Lung (tissue), 12 donors: ENCODE data around the gene PROKR1. TPM values are rescaled to one million over a fixed set of nuclear protein-coding genes. Genes with fewer than 3 reads are reported as not detected.

ENCODE experiments used
- ATAC-seq: fragments of 200-7000 bp; cut with Tn5 transposase; one replicate; pipeline ENCODE4 v1.9.1; 2020; ENCODE audit warnings: moderate number of reproducible peaks; ENCODE audit not compliant: insufficient read depth, low FRiP score
- DNase-seq, 3 donors: peaks; one replicate each; pipeline ENCODE4 v3.0.0-alpha.2; 2013 to 2017
- H3K27ac ChIP-seq, 2 donors: one replicate each; pipeline ENCODE4 v1.5.1; 2013; ENCODE audit warnings: mild to moderate bottlenecking in 2 of 2, moderate library complexity in 2 of 2, control low read depth in 1 of 2, inconsistent platforms in 1 of 2, low read depth in 1 of 2, low read length in 1 of 2
- H3K27me3 ChIP-seq, 3 donors: one replicate each; pipeline ENCODE4 v1.5.1; 2013; ENCODE audit warnings: low read length in 2 of 3; ENCODE audit not compliant: control insufficient read depth in 3 of 3, insufficient read depth in 3 of 3
- H3K36me3 ChIP-seq, 4 donors: one replicate each; pipeline ENCODE4 v1.5.1; 2013; ENCODE audit warnings: low read length in 4 of 4, mild to moderate bottlenecking in 1 of 4, moderate library complexity in 1 of 4; ENCODE audit not compliant: control insufficient read depth in 4 of 4, insufficient read depth in 4 of 4
- H3K4me1 ChIP-seq, 5 donors: one replicate each; pipeline ENCODE4 v1.5.1; 2013; ENCODE audit warnings: low read length in 5 of 5, mild to moderate bottlenecking in 2 of 5, moderate library complexity in 1 of 5; ENCODE audit not compliant: control insufficient read depth in 5 of 5, insufficient read depth in 5 of 5
- H3K4me3 ChIP-seq: one replicate; pipeline ENCODE4 v1.5.1; 2013; ENCODE audit warnings: mild to moderate bottlenecking, control low read depth, moderate library complexity
- H3K9ac ChIP-seq, 2 donors: one replicate each; pipeline ENCODE4 v1.5.1; 2013; ENCODE audit warnings: low read length in 2 of 2, control low read depth in 1 of 2; ENCODE audit not compliant: insufficient read depth in 1 of 2
- H3K9me3 ChIP-seq, 4 donors: one replicate each; pipeline ENCODE4 v1.5.1; 2013; ENCODE audit warnings: low read length in 3 of 4, mild to moderate bottlenecking in 1 of 4, moderate library complexity in 1 of 4; ENCODE audit not compliant: control insufficient read depth in 4 of 4, insufficient read depth in 3 of 4
- CTCF ChIP-seq: IDR thresholded peaks from 2 replicates; pipeline ENCODE4 v1.5.1; 2012; ENCODE audit warnings: mild to moderate bottlenecking; ENCODE audit errors: control extremely low read depth, extremely low read depth
- WGBS, 2 donors: extraction: QIAGEN DNeasy Blood & Tissue Kit; methylation state at CpG; one replicate each; pipeline ENCODE4 v1.1.7; 2013; 5-methylcytosine and 5-hydroxymethylcytosine counted together
- polyA plus RNA-seq, 2 donors: library from polyadenylated mRNA; stranded (reverse); fragments of 200-250 nt; gene quantifications; one replicate each; pipeline ENCODE4 v1.2.1, GENCODE V29; 2013
- total RNA-seq, 2 donors: library from RNA; depleted of rRNA in 1 of 2; stranded (reverse); fragments of >200 nt in 1 of 2; gene quantifications; one replicate each; pipeline ENCODE4 v1.2.1, GENCODE V29; 2014 to 2021
- donor health status: control.
- donor health status: control.
- donor health status: Bipolar disorder and iron deficiency.
- donor health status: healthy.
- donor health status: DM: yes; HTN: yes; CAD: no.

The PROKR1 gene
- total and polyA plus RNA-seq, 4 donors, result 0.01 TPM; not detected in 3

GRCh38 chr2:68643874-68644485 is 601 bp downstream of the PROKR1 start:
- Histone ChIP-seq H3K36me3 (no peaks in the 10 kb centered on the region), H3K9me3 (peaks cover 0 to 4% (median 0%) of the 10 kb centered on the region in 4 donors), H3K27me3 (peaks cover 0 to 37% (median 25%) of the 10 kb centered on the region in 3 donors), H3K27ac (no peak overlapping the region), H3K9ac (no peak overlapping the region), H3K4me3 (no peak overlapping the region), H3K4me1 (peaks cover 0 to 12% (median 4%) of the 10 kb centered on the region in 5 donors)
- no peak for ATAC-seq
- no peak for TF ChIP-seq CTCF
- WGBS, 2 donors, result 19 to 22% methylated on average over 17 of the region's 17 CpGs
- no peak for DNase-seq

DNA sequence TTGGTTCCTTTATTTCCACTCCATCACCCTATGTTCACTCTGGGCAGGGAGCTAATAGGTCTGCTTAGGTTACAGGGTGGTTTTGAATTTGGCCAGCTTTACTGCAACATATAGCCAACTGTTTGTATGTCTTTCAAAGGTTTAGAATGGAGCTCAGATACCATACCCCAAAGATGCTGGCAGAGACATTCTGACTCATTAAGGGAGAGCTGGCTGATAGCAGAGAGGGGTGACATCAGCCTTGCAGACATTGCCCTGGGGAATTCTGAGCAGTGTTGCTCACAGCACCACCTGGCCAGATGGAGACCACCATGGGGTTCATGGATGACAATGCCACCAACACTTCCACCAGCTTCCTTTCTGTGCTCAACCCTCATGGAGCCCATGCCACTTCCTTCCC is 2.1 kb downstream of the PROKR1 start:
- no peak for ATAC-seq
- peaks cover 0 to 37% (median 25%) of the 10 kb centered on the region in 3 donors for H3K27me3 ChIP-seq

DNA sequence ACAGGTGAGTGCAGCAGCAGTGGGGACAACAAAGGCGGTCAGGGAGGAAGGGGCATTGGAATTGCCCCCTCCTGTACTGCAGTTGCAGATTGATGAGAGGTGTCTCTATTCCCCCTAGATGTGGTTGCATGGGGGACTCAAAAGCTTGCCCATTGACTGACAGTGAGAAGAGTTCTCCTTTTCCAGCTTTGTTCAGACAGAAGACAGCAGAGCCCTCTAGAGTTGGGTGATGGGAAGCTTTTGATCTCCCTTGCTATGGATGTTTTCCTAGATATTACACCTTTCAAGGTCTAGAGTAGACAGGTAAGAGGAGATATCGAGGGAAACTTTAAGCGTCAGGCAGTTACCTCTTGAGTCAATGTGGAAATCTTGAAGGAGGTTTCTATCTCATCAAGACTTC is 2.9 kb downstream of the PROKR1 start:
- WGBS, 2 donors, result 93 to 97% methylated on average over 3 of the region's 3 CpGs
- Histone ChIP-seq H3K27me3 (peaks cover 0 to 37% (median 22%) of the 10 kb centered on the region in 3 donors), H3K36me3 (no peaks in the 10 kb centered on the region), H3K27ac (no peak overlapping the region), H3K9ac (no peak overlapping the region), H3K4me3 (no peak overlapping the region), H3K9me3 (peaks cover 0 to 4% (median 0%) of the 10 kb centered on the region in 4 donors), H3K4me1 (peaks cover 0 to 12% (median 4%) of the 10 kb centered on the region in 5 donors)
- DNase-seq (no peak), ATAC-seq (no peak)
- no peak for TF ChIP-seq CTCF

More for the DNA sequence above, 2.1 kb downstream of the PROKR1 start:
- Histone ChIP-seq H3K9me3 (peaks cover 0 to 4% (median 0%) of the 10 kb centered on the region in 4 donors), H3K4me1 (peaks cover 0 to 12% (median 4%) of the 10 kb centered on the region in 5 donors), H3K4me3 (no peak overlapping the region), H3K27ac (no peak overlapping the region), H3K36me3 (no peaks in the 10 kb centered on the region), H3K9ac (no peak overlapping the region)
- DNase-seq, result no peak
- no peak for TF ChIP-seq CTCF
